ENCODE measurements around the gene UBE2D2.

DNA sequence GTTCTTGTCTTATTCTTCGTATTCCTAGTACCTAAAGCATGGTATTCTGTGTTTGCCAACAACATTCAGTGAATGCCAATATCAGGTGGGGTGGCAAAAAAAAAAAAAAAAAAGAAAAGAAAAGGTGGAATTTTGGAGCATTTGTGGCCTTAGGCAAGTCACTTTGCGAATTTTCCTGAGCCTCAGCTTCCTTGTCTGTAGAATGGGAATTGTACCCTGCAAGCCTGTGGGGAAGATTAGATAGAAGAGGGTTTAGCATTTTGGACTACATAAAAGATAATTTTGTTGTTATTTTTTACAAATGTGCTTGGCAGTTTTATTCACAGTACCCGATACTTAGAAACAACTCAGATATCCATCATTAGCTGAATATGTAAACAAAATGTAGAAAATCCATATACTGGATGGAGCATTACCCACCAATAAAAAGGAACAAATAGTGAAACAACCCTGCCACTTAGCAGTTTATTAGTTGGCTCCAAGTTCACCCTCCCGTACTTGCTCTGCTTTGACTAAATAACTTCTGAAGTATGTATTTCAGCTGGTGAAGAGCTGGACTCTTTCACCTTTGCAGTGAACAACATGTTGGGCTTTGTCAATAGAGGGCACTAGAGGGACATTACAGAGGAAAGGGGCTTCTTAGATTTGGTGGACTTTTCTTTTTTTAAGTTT, 13.6 kb downstream of the UBE2D2 start:
- TF ChIP-seq ELF4 (IDR thresholded peaks at IDR 0.05): no peak
- TF ChIP-seq SP1 (IDR thresholded peaks at IDR 0.05): no peak
- no peak for TF ChIP-seq FOXK2 (IDR thresholded peaks at IDR 0.05)
- TF ChIP-seq TARDBP (IDR thresholded peaks at IDR 0.05): no peak
- no peak for TF ChIP-seq ZNF384 (IDR thresholded peaks at IDR 0.05)
- TF ChIP-seq HDGF (IDR thresholded peaks at IDR 0.05; ENCODE audit: borderline replicate concordance): no peak
- TF ChIP-seq, protein P1, sequence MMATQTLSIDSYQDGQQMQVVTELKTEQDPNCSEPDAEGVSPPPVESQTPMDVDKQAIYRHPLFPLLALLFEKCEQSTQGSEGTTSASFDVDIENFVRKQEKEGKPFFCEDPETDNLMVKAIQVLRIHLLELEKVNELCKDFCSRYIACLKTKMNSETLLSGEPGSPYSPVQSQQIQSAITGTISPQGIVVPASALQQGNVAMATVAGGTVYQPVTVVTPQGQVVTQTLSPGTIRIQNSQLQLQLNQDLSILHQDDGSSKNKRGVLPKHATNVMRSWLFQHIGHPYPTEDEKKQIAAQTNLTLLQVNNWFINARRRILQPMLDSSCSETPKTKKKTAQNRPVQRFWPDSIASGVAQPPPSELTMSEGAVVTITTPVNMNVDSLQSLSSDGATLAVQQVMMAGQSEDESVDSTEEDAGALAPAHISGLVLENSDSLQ (IDR thresholded peaks at IDR 0.05): no peak
- TF ChIP-seq FOXM1 (IDR thresholded peaks at IDR 0.05; ENCODE audit: borderline replicate concordance): no peak
- no peak for TF ChIP-seq ARNT (IDR thresholded peaks at IDR 0.05)
- no peak for TF ChIP-seq L3MBTL2 (conservative IDR thresholded peaks at IDR 0.05)

All from HEK293T (cell line).